Gastrocnemius medialis (tissue), 4 donors: ENCODE data around the gene ERCC5.

Experiments used
- POLR2A ChIP-seq, 2 donors: fragments of 450-650 bp; IDR thresholded peaks; one replicate each; pipeline ENCODE4 v1.6.1; 2017; ENCODE audit warnings: antibody characterized with exemption in 2 of 2, mild to moderate bottlenecking in 2 of 2, moderate library complexity in 2 of 2
- TF ChIP-seq, protein P1 (sequence below), 5 experiments: fragments of 450-650 bp in 3 of 5; fragments of 200-600 bp in 2 of 5; sonication (generic) in 2 of 5; IDR thresholded peaks in 4 of 5; conservative IDR thresholded peaks in 1 of 5; 1 replicate in 4 of 5; 2 replicates in 1 of 5; pipeline ENCODE4 v1.5.1; 2016 to 2019; ENCODE audit warnings: antibody characterized with exemption in 5 of 5, mild to moderate bottlenecking in 3 of 5, moderate library complexity in 3 of 5

DNA sequence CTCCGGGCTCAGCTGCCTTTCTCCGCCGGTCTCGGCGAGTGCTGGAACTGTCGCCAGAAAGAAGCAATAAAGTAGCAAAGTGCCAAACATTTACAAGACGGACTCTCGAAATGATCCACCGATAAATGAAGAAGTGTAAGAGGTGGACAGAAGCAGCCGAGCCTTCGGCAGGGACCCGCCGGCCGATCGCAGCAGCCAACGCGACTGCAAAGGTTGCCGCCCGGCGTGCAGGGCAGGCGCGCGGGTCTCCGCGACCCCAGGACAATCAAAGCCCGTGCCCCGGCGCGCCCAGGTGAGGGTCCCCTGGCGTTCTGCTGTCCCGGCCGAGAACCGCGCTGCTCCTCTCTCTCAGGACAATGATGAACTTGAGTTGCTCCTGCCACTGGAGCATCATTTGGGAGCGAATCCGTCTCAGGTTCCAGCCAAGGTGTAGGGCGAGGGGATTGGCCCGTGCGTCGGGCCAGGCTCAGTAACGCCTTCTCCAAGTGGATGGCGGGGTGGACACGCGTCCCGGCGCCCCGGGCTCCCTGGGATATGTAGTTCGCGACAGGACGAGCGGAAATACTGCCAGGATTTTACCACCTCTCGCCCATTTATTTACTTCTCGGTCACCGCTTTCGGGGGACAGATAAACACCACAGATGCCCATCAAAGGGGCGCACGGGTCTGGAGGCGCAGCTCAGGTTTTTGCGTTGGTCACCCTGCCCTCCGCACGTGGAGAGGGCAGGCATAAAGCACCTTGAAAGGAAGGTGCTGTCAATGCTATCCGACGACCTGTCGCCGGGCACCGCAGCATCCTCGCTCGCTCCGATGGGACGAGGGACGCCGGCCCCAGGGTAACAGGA lies 47.0 kb upstream of the ERCC5 start, which contains the start of the genes BIVM and POGLUT2:
- TF ChIP-seq POLR2A (IDR thresholded peaks at IDR 0.05), result peak in 1 of 2 donors; percentile 19
- TF ChIP-seq, protein P1, sequence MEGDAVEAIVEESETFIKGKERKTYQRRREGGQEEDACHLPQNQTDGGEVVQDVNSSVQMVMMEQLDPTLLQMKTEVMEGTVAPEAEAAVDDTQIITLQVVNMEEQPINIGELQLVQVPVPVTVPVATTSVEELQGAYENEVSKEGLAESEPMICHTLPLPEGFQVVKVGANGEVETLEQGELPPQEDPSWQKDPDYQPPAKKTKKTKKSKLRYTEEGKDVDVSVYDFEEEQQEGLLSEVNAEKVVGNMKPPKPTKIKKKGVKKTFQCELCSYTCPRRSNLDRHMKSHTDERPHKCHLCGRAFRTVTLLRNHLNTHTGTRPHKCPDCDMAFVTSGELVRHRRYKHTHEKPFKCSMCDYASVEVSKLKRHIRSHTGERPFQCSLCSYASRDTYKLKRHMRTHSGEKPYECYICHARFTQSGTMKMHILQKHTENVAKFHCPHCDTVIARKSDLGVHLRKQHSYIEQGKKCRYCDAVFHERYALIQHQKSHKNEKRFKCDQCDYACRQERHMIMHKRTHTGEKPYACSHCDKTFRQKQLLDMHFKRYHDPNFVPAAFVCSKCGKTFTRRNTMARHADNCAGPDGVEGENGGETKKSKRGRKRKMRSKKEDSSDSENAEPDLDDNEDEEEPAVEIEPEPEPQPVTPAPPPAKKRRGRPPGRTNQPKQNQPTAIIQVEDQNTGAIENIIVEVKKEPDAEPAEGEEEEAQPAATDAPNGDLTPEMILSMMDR (IDR thresholded peaks at IDR 0.05 in 4 of 5, conservative IDR thresholded peaks at IDR 0.05 in 1 of 5), result no peak
